GM12874 (cell line): ENCODE results near the gene MTHFD1.

ENCODE experiments used
- TF ChIP-seq, protein P1 (sequence below): IDR thresholded peaks from 2 replicates; pipeline ENCODE4 v1.5.1; 2011; ENCODE audit warnings: low read depth, mild to moderate bottlenecking, control low read depth, low read length, moderate library complexity; ENCODE audit not compliant: insufficient read depth

Gene MTHFD1

DNA sequence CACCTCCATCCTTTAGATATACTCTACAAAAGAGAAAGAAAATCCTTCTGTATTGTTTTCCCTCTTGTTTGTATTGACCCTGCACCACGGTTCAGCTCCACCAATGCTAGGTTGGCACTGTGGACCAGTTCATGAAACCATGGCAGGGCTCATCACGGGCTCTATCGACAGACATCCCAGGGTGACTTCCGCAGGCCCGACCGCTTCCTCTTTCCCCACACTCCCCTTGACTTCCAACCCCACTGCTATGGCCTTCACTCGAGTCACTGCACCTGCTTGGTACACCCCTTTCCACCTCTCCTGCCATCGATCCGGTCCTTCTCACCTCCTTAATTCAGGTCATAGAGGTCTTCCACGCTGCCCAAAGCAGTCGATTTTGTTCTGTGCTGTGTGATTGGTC, 56.0 kb downstream of the MTHFD1 start:
- TF ChIP-seq, protein P1, sequence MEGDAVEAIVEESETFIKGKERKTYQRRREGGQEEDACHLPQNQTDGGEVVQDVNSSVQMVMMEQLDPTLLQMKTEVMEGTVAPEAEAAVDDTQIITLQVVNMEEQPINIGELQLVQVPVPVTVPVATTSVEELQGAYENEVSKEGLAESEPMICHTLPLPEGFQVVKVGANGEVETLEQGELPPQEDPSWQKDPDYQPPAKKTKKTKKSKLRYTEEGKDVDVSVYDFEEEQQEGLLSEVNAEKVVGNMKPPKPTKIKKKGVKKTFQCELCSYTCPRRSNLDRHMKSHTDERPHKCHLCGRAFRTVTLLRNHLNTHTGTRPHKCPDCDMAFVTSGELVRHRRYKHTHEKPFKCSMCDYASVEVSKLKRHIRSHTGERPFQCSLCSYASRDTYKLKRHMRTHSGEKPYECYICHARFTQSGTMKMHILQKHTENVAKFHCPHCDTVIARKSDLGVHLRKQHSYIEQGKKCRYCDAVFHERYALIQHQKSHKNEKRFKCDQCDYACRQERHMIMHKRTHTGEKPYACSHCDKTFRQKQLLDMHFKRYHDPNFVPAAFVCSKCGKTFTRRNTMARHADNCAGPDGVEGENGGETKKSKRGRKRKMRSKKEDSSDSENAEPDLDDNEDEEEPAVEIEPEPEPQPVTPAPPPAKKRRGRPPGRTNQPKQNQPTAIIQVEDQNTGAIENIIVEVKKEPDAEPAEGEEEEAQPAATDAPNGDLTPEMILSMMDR, result no peak

DNA sequence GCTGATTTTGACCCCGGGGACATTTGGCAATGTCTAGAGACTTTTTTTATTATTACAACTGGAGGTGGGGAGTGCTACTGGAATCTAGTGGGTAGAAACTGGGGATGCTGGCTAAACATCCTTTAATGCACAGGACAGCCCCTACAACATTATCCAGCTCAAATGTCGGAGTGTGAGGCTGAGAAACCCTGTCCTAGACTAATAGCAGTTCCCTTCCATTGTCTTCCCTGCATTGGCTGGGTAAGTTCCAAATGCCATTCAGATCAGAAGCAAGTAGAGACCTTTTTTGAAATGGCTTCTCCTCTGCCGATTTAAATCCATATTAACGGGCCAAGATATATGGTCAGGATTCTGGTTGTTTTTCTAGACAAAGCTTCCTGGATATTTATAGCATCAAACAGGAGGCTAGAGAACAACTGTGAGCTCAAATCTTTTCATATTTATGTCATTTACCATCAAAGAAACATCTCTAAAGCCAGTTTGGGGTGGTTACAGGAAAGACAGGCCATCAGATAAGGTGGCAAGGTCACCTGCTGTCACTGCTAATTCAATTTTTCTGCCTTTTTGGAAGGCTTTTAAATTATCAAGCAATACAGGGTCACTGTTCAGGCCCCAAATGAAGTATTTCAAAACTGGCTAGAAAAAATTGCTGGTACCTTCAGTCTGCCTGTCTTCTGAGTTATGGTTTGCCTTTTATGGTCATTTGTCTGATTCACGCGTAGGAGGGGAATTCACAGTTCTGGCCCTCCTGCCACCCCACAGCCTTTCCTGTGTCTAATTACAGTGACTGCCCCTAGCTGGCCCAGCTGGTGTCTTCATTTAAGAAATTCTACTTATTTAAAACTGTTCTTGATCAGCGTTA, 57.1 kb downstream of the MTHFD1 start:
- TF ChIP-seq, protein P1, result no peak

DNA sequence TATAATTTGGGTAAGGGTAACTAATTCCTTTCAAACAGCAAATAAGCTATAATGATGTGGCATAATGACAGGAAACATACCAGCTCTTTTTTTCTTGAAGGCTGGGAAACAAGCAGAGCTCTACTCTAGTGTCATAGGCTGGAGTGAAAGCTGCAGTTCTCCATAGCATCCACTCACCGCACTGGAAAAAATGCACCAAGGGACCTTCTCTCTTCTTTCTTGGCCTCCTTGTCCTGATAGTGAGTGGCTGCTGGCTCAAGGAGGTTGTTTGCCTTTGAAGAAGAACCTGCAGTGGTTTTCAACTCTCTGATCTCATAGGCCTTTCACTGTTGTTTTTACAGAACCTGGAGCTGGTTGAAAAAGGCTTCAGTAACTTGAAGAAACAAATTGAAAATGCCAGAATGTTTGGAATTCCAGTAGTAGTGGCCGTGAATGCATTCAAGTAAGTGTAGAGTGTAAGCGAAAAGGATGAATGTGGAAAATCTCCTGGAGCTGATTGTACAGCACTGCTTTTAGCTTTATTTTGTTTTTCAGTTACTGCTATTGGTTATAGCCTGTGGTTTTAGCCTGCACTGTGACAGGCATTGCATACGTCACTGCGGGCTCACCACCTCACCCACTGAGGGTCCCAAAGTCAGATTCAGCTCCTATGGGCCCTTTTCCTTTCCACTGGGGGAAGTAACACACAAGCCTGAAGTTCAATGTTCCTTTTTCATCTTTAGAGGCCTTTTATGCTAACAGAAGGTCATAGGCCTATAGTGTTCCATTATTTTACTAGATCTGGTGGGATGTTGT, 59.9 kb downstream of the MTHFD1 start:
- TF ChIP-seq, protein P1, result no peak

DNA sequence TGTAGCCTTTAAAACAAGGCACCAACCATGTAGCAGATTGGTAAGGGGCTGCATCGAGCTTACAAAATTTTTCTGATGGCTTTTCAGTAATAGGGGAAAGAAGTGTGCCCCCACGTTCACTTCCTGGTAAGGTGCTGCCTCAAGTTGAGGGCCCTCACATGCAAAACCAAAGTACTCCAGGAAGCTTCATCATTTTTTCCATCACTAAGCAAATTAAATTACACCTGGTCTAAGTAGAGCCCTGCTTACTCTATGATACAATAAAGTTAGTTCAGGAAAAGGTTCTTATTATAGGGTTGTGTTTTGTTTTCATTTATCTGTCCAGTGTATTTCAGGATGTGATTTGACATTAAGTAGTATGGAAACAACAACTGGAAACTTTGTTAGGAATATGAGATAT, 62.1 kb downstream of the MTHFD1 start:
- TF ChIP-seq, protein P1, result no peak

DNA sequence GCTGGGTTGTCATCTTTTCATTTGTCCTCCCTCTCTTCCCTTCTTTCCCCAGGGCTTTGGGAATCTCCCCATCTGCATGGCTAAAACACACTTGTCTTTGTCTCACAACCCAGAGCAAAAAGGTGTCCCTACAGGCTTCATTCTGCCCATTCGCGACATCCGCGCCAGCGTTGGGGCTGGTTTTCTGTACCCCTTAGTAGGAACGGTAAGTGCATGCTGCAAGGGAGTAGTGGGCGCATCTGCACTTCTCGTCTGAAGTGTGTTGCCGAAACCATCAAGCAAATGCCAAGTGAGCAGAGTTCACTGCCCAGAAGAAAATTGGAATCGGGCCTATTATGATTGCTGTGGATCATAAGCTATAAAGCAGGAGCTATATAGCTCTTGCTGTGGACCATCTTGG, 66.5 kb downstream of the MTHFD1 start:
- TF ChIP-seq, protein P1, result no peak

DNA sequence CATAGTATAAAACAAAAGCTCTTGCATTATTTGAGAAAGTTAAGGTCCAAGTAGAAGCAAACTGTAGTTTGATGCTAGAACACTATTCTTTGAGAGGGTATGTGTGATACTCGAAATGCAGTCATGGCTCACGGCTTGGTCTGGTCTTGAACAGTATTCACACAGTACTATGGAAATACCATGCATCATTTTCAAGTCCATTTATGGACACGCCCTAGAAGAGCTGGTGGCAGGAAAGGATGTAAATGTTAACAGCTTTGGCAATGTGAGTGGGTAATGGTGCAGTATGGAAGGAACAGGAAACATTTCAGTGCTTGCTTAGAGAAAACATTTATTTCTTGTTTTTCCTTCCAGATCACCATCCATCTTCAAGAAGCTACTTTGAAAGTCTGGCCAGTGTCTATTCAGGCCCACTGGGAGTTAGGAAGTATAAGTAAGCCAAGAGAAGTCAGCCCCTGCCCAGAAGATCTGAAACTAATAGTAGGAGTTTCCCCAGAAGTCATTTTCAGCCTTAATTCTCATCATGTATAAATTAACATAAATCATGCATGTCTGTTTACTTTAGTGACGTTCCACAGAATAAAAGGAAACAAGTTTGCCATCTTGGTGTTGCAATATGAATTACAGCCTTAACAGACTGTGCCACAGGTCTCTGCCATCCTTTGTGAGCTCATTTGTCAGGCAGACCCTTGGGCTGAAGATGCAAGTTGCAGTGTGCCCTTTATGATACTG, 71.4 kb downstream of the MTHFD1 start:
- TF ChIP-seq, protein P1, result no peak

DNA sequence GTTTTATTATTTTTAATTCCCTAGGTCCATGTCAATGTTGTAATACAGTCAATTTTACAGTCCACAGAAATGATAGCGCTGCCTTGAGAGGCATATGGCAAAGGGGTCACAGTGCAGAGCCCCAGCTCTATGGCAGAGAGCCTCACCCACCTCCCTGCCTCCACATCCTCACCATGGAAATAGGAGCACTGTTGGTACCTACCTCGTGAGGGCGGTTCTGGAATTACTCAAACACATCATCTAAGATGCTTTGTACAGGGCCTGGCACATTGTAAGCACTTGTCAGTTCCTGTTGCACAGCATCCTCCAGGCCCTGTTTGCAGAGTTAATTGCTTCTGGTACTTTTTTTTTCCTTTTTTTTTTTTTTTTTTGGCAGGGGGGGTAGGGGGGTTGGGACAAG, 73.1 kb downstream of the MTHFD1 start:
- TF ChIP-seq, protein P1, result no peak
